HCT116 (cell line): ENCODE results near the gene EXD2. TPM values are rescaled to one million over a fixed set of nuclear protein-coding genes. Genes with fewer than 3 reads are reported as not detected.
"Not testable (repeated sequence)": the region's sequence is repeated elsewhere in the genome, so short reads cannot be mapped to it uniquely, and the experiment has no call there.

Experiments
- ATAC-seq: fragments of 200-7000 bp; cut with Tn5 transposase; 2 replicates; pipeline ENCODE4 v1.9.1; 2020; ENCODE audit warnings: mild to moderate bottlenecking, moderate library complexity
- BruUV-seq: library from RNA; stranded (reverse); fragments of 400-500 nt; replicated peaks from 2 replicates; lab custom pipeline; 2021; lab: Mats Ljungman, UMichigan
- CTCF ChIA-PET: fragments of 300-600 bp; sonication (Branson Sonifier 250); formaldehyde crosslinking; loops from one replicate; lab custom pipeline; 2021; ENCODE audit warnings: antibody characterized with exemption; lab: Charles Lee
- POLR2A ChIA-PET: fragments of 300-600, 350-600 bp; sonication (Branson Sonifier 250); formaldehyde crosslinking; loops from one replicate; lab custom pipeline; 2021; ENCODE audit warnings: antibody characterized with exemption; lab: Charles Lee
- RAD21 ChIA-PET, 2 experiments: fragments of 300-600 bp; sonication (Branson Sonifier 250); formaldehyde crosslinking; loops; one replicate each; lab custom pipeline; 2023; ENCODE audit warnings: low total read pairs in 2 of 2; ENCODE audit not compliant: uncharacterized antibody in 2 of 2, unreplicated experiment in 2 of 2, low non-redundant PET in 1 of 2; lab: Charles Lee
- DNase-seq: peaks from one replicate; pipeline ENCODE4 v3.0.0-alpha.2; 2010; ENCODE audit warnings: low read depth, low spot score
- H2AFZ ChIP-seq: fragments of 200-600 bp; shearing (Covaris generic), sonication (generic); 2 replicates; pipeline ENCODE4 v1.6.1; 2017; ENCODE audit warnings: low read depth, mixed run types, mixed read lengths, antibody characterized with exemption, low read length; ENCODE audit not compliant: poor library complexity, severe bottlenecking
- H3K27ac ChIP-seq: 2 replicates; pipeline ENCODE4 v1.5.1; 2012; ENCODE audit warnings: low read depth, low read length
- H3K27me3 ChIP-seq: fragments of 200-600 bp; sonication (generic); 2 replicates; pipeline ENCODE4 v1.6.1; 2016; ENCODE audit warnings: mixed run types, low read length, mixed read lengths; ENCODE audit not compliant: insufficient read depth
- H3K36me3 ChIP-seq, 2 experiments: fragments of 200-500 bp in 1 of 2; fragments of 200-600 bp in 1 of 2; sonication (Bioruptor generic) in 1 of 2; sonication (generic) in 1 of 2; 2 replicates each; pipeline versions ENCODE4 v1.5.1 to v1.6.1; 2014 to 2016; ENCODE audit warnings: low read length in 2 of 2, inconsistent platforms in 1 of 2, mixed read lengths in 1 of 2, mixed run types in 1 of 2; ENCODE audit not compliant: insufficient read depth in 2 of 2, control insufficient read depth in 1 of 2
- H3K4me1 ChIP-seq, 2 experiments: fragments of 200-600 bp in 1 of 2; sonication (generic) in 1 of 2; 2 replicates each; pipeline versions ENCODE4 v1.5.1 to v1.6.1; 2012 to 2017; ENCODE audit warnings: low read length in 2 of 2, inconsistent platforms in 1 of 2, mild to moderate bottlenecking in 1 of 2, mixed read lengths in 1 of 2, mixed run types in 1 of 2, moderate library complexity in 1 of 2; ENCODE audit not compliant: insufficient read depth in 2 of 2, control insufficient read depth in 1 of 2
- H3K4me2 ChIP-seq: fragments of 200-600 bp; sonication (generic); 2 replicates; pipeline ENCODE4 v1.6.1; 2017; ENCODE audit warnings: mixed run types, low read length, mixed read lengths
- H3K4me3 ChIP-seq, 2 experiments: fragments of 200-600 bp in 1 of 2; sonication (generic) in 1 of 2; replicated peaks in 1 of 2; 2 replicates each; pipeline ENCODE4 v1.5.1; 2011 to 2016; ENCODE audit warnings: low read length in 2 of 2, control low read depth in 1 of 2, low read depth in 1 of 2, mild to moderate bottlenecking in 1 of 2, mixed read lengths in 1 of 2, mixed run types in 1 of 2
- H3K79me2 ChIP-seq: fragments of 200-600 bp; sonication (generic); 2 replicates; pipeline ENCODE4 v1.6.1; 2017; ENCODE audit warnings: mild to moderate bottlenecking, mixed run types, low read length, moderate library complexity, mixed read lengths; ENCODE audit not compliant: insufficient read depth
- H3K9ac ChIP-seq: fragments of 200-600 bp; sonication (generic); 2 replicates; pipeline ENCODE4 v1.6.1; 2016; ENCODE audit warnings: low read length, mixed read lengths
- H3K9me2 ChIP-seq: fragments of 200-600 bp; sonication (generic), shearing (Covaris generic); 2 replicates; pipeline ENCODE4 v1.6.1; 2017; ENCODE audit warnings: mixed run types, mild to moderate bottlenecking, moderate library complexity; ENCODE audit not compliant: insufficient read depth
- H3K9me3 ChIP-seq, 2 experiments: fragments of 200-500 bp in 1 of 2; fragments of 200-600 bp in 1 of 2; sonication (Bioruptor generic) in 1 of 2; sonication (generic) in 1 of 2; 2 replicates each; pipeline ENCODE4 v1.6.1; 2014 to 2017; ENCODE audit warnings: low read length in 2 of 2, mixed read lengths in 2 of 2, inconsistent platforms in 1 of 2, low read depth in 1 of 2, mild to moderate bottlenecking in 1 of 2, mixed run types in 1 of 2, moderate library complexity in 1 of 2; ENCODE audit not compliant: control insufficient read depth in 1 of 2, insufficient read depth in 1 of 2
- H4K20me1 ChIP-seq: fragments of 200-600 bp; sonication (generic), shearing (Covaris generic); 2 replicates; pipeline ENCODE4 v1.6.1; 2017; ENCODE audit warnings: mixed run types, mild to moderate bottlenecking, moderate library complexity; ENCODE audit not compliant: insufficient read depth
- CBX3 ChIP-seq: IDR thresholded peaks from 2 replicates; pipeline ENCODE4 v1.6.1; 2012; ENCODE audit warnings: low read depth
- EGR1 ChIP-seq: IDR thresholded peaks from 2 replicates; pipeline ENCODE4 v1.6.1; 2012; ENCODE audit warnings: low read depth
- ELF1 ChIP-seq: IDR thresholded peaks from 2 replicates; pipeline ENCODE4 v1.6.1; 2012; ENCODE audit warnings: low read depth, borderline replicate concordance
- EZH2phosphoT487 ChIP-seq: fragments of 200-600 bp; IDR thresholded peaks from 2 replicates; pipeline ENCODE4 v1.6.1; 2018; ENCODE audit warnings: antibody characterized with exemption, borderline replicate concordance
- JUND ChIP-seq: IDR thresholded peaks from 2 replicates; pipeline ENCODE4 v1.6.1; 2012
- RAD21 ChIP-seq: IDR thresholded peaks from 2 replicates; pipeline ENCODE4 v1.6.1; 2012; ENCODE audit warnings: low read depth, mild to moderate bottlenecking
- SIN3A ChIP-seq: IDR thresholded peaks from 2 replicates; pipeline ENCODE4 v1.6.1; 2012; ENCODE audit warnings: low read depth
- SP1 ChIP-seq: IDR thresholded peaks from 2 replicates; pipeline ENCODE4 v1.6.1; 2012; ENCODE audit warnings: low read depth
- SRF ChIP-seq: IDR thresholded peaks from 2 replicates; pipeline ENCODE4 v1.6.1; 2012; ENCODE audit warnings: low read depth
- YY1 ChIP-seq: IDR thresholded peaks from 2 replicates; pipeline ENCODE4 v1.6.1; 2011; ENCODE audit warnings: low read length, low read depth, moderate library complexity, mild to moderate bottlenecking; ENCODE audit not compliant: insufficient replicate concordance; ENCODE audit errors: extremely low read depth
- ZFX ChIP-seq: fragments of 450-650 bp; IDR thresholded peaks from 2 replicates; pipeline ENCODE4 v1.6.1; 2017
- intact Hi-C: fragments of 100-400 bp; cut with micrococcal nuclease; formaldehyde crosslinking; loops from 2 replicates; pipeline ENCODE4 v1.10.0; 2022
- total RNA-seq: library from RNA; stranded (reverse); gene quantifications from one replicate; pipeline ENCODE4 v1.2.1, GENCODE V29; 2021; ENCODE audit not compliant: unreplicated experiment
- TF ChIP-seq, protein P1 (sequence below): IDR thresholded peaks from 2 replicates; pipeline ENCODE4 v1.6.1; 2012
- TF ChIP-seq, protein P2 (sequence below): IDR thresholded peaks from 2 replicates; pipeline ENCODE4 v1.6.1; 2012
- TF ChIP-seq, protein P3 (sequence below): IDR thresholded peaks from 2 replicates; pipeline ENCODE4 v1.6.1; 2012; ENCODE audit warnings: low read depth

The EXD2 gene
- total RNA-seq, 1 experiment from 2014 or later, result 20.2 TPM

DNA sequence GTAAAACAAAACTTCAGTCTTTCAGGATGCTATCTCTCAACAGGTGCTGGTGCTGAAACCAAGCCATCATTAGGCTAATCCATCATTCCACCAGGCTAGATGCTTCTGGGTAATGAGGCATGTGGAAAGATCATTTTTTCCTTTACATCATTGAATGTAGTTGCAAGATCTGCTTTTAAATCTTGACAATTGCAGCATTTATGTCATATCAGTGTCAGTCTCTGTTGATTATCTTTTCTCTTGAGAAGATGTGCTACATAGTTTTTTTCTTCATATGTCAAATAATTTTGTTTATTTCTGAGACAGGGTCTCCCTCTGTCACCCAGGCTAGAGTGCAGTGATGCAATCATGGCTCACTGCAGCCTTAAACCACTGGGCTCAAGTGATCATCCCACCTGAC, 16.2 kb upstream of the EXD2 start:
- Histone ChIP-seq H3K36me3 (no peaks in the 10 kb centered on the region), H3K4me3 (no peak overlapping the region), H4K20me1 (no peaks in the 10 kb centered on the region), H3K9me2 (no peaks in the 10 kb centered on the region), H3K9me3 (no peaks in the 10 kb centered on the region), H3K27ac (no peak overlapping the region), H3K27me3 (no peaks in the 10 kb centered on the region), H3K4me1 (no peaks in the 10 kb centered on the region), H3K79me2 (no peaks in the 10 kb centered on the region), H3K4me2 (no peak overlapping the region), H3K9ac (no peak overlapping the region), H2AFZ (no peak overlapping the region)
- ATAC-seq, result no peak
- ChIA-PET POLR2A (no interaction called here), RAD21 (no interaction called here), CTCF (no interaction called here)
- intact Hi-C loops, result no loop called here
- no TSS peak for BruUV-seq
- DNase-seq, result no peak
- TF ChIP-seq RAD21, result no peak
- TF ChIP-seq SP1, result no peak
- TF ChIP-seq ZFX, result no peak
- no peak for TF ChIP-seq JUND
- no peak for TF ChIP-seq EGR1
- TF ChIP-seq EZH2phosphoT487, result no peak
- TF ChIP-seq SRF, result no peak
- no peak for TF ChIP-seq CBX3
- TF ChIP-seq, protein P1, sequence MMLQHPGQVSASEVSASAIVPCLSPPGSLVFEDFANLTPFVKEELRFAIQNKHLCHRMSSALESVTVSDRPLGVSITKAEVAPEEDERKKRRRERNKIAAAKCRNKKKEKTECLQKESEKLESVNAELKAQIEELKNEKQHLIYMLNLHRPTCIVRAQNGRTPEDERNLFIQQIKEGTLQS, result no peak
- no peak for TF ChIP-seq SIN3A
- no peak for TF ChIP-seq YY1
- no peak for TF ChIP-seq ELF1

DNA sequence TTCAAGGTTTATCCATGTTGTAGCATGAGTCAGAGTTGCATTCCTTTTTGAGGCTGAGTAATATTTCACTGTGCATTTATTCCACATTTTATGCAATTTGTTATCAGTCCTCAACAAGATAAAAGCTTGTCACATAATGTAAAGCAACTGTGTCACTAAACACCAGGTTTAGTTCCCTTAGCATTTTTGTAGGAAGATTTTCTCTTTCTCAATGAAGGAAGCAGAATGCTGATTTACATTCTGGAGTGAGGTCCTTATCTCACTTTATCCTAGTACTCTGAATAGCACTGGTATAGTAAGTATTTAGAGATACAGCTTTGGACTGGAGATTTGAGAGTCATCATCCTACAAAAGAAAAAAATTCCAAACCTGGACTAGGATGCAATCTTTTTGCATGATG, 9.8 kb upstream of the EXD2 start:
- no peaks in the 10 kb centered on the region for H3K36me3 ChIP-seq
- H3K9me2 ChIP-seq, result no peaks in the 10 kb centered on the region
- ChIA-PET RAD21 (no interaction called here), CTCF (no interaction called here), POLR2A (interaction anchor here (1.0 kb wide), 1 partner anchor 10 kb away, joined by 3 read pairs; the partner anchor contains the start of gene EXD2)
- no TSS peak for BruUV-seq
- H2AFZ ChIP-seq, result no peak overlapping the region
- H4K20me1 ChIP-seq, result no peaks in the 10 kb centered on the region
- TF ChIP-seq, protein P2, sequence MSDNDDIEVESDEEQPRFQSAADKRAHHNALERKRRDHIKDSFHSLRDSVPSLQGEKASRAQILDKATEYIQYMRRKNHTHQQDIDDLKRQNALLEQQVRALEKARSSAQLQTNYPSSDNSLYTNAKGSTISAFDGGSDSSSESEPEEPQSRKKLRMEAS, result no peak
- TF ChIP-seq SP1, result no peak
- TF ChIP-seq, protein P3, sequence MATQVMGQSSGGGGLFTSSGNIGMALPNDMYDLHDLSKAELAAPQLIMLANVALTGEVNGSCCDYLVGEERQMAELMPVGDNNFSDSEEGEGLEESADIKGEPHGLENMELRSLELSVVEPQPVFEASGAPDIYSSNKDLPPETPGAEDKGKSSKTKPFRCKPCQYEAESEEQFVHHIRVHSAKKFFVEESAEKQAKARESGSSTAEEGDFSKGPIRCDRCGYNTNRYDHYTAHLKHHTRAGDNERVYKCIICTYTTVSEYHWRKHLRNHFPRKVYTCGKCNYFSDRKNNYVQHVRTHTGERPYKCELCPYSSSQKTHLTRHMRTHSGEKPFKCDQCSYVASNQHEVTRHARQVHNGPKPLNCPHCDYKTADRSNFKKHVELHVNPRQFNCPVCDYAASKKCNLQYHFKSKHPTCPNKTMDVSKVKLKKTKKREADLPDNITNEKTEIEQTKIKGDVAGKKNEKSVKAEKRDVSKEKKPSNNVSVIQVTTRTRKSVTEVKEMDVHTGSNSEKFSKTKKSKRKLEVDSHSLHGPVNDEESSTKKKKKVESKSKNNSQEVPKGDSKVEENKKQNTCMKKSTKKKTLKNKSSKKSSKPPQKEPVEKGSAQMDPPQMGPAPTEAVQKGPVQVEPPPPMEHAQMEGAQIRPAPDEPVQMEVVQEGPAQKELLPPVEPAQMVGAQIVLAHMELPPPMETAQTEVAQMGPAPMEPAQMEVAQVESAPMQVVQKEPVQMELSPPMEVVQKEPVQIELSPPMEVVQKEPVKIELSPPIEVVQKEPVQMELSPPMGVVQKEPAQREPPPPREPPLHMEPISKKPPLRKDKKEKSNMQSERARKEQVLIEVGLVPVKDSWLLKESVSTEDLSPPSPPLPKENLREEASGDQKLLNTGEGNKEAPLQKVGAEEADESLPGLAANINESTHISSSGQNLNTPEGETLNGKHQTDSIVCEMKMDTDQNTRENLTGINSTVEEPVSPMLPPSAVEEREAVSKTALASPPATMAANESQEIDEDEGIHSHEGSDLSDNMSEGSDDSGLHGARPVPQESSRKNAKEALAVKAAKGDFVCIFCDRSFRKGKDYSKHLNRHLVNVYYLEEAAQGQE, result no peak
- TF ChIP-seq CBX3, result no peak
- no peaks in the 10 kb centered on the region for H3K27me3 ChIP-seq
- intact Hi-C loops, result no loop called here
- DNase-seq, result no peak
- H3K79me2 ChIP-seq, result no peaks in the 10 kb centered on the region
- no peak for ATAC-seq
- H3K9ac ChIP-seq, result no peak overlapping the region
- no peaks in the 10 kb centered on the region for H3K9me3 ChIP-seq
- no peak overlapping the region for H3K27ac ChIP-seq
- H3K4me3 ChIP-seq, result no peak overlapping the region
- no peaks in the 10 kb centered on the region for H3K4me1 ChIP-seq
- no peak overlapping the region for H3K4me2 ChIP-seq

DNA sequence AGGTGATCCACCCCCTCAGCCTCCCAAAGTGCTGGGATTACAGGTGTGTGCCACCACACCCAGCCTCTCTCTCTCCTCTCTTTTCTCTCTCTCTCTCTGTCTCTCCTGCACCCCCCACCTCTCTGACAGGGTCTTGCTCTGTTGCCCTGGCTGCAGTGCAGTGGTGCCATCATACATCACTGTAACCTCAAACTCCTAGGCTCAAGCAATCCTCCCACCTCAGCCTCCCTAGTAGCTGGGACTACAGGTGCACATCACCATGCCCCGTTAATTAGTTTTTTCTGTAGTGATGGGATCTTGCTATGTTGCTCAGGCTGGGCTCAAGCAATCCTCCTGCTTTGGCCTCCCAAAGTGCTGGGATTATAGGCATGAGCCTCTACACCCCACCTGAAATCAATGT, 8.7 kb upstream of the EXD2 start:
- CTCF ChIA-PET, H3K27me3 ChIP-seq, H3K9me3 ChIP-seq, H3K27ac ChIP-seq, H3K9ac ChIP-seq, intact Hi-C loops, BruUV-seq, RAD21 ChIA-PET, H3K79me2 ChIP-seq, POLR2A ChIA-PET, H3K4me1 ChIP-seq, H4K20me1 ChIP-seq, ATAC-seq, DNase-seq, H3K4me2 ChIP-seq, H3K36me3 ChIP-seq, H3K9me2 ChIP-seq, H2AFZ ChIP-seq, H3K4me3 ChIP-seq: not testable (repeated sequence)
